ENCODE measurements around the gene KXD1.

DNA sequence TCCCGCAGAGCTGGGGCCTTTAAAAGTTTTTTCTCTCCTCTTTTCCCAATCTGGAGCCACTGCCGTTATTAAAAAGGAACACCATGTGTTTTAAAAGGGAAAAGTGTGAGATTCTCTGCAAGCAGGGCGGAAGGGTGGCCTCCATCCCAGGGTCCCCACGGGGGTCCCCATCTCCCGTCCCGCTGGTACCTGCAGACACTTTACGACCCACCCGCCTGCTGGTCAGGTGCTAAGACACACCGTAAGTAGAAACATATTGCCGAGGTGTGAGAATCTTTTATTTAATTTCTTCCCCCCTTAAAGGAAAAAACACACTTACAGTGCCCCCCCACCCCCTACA is 47.1 kb downstream of the KXD1 start:
- TF ChIP-seq, protein P1, sequence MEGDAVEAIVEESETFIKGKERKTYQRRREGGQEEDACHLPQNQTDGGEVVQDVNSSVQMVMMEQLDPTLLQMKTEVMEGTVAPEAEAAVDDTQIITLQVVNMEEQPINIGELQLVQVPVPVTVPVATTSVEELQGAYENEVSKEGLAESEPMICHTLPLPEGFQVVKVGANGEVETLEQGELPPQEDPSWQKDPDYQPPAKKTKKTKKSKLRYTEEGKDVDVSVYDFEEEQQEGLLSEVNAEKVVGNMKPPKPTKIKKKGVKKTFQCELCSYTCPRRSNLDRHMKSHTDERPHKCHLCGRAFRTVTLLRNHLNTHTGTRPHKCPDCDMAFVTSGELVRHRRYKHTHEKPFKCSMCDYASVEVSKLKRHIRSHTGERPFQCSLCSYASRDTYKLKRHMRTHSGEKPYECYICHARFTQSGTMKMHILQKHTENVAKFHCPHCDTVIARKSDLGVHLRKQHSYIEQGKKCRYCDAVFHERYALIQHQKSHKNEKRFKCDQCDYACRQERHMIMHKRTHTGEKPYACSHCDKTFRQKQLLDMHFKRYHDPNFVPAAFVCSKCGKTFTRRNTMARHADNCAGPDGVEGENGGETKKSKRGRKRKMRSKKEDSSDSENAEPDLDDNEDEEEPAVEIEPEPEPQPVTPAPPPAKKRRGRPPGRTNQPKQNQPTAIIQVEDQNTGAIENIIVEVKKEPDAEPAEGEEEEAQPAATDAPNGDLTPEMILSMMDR (IDR thresholded peaks at IDR 0.05), result no peak
- TF ChIP-seq POLR2A (IDR thresholded peaks at IDR 0.05), result no peak
- TF ChIP-seq POLR2AphosphoS5 (IDR thresholded peaks at IDR 0.05; ENCODE audit: insufficient read depth in 1 of 2, low read depth in 1 of 2), result no peak

All from vagina (tissue), 2 donors.